GM18526 (cell line): ENCODE measurements around the gene MT1G.

Experiments
- POLR2A ChIP-seq: IDR thresholded peaks from 3 replicates; pipeline ENCODE4 v1.6.1; 2011; ENCODE audit not compliant: insufficient read length; ENCODE audit errors: extremely low read depth

The MT1G gene

DNA sequence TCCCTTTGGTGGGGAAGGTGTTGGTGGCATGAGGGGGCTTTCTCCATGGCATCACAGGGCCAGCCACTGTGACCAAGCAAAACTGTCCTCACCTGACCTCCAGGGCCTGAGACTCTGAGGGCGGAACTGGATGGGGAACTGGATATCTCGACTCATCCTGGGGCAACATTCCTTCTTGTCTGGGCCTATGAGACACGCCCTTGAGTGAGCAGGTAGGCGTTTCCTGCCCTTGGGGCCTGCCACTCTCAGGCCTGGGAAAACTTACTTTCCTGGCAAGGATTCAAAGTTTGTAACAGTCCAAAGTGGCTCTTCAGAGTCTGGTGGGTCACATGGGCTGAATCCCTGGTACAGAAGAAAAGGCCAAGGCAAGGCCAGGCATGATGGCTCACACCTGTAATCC is 24.0 kb upstream of the MT1G start:
- TF ChIP-seq POLR2A, result no peak

DNA sequence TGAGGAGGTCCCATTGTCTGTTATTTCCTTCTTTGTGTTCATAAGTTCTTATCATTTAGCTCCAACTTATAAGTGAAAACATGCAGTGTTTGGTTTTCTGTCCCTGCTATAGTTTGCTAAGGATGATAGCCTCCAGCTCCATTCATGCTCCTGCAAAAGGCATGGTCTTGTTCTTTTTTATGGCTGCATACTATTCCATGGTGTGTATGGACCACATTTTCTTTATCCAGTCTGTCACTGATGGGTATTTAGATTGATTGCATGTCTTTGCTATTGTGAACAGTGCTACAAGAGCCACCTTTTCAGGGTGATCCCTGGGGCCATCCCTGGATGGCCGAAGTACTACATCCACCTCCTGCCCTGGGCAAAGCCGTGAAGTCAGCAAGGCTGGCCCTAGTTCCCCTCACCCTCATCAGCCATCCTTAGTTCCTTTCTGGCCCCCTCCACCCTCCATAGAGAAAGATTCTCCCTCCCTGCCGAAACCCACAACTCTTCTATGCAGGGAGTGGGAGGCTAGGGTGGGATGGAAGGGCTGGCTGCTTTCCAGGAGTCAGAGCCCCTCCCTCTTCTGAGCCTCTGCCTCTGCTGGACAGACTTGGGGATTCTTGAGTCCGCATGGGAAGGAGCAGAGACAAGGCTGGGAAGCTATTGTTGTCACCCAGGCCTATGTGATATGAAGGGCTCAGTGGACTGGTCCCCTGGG is 22.7 kb upstream of the MT1G start:
- no peak for TF ChIP-seq POLR2A

DNA sequence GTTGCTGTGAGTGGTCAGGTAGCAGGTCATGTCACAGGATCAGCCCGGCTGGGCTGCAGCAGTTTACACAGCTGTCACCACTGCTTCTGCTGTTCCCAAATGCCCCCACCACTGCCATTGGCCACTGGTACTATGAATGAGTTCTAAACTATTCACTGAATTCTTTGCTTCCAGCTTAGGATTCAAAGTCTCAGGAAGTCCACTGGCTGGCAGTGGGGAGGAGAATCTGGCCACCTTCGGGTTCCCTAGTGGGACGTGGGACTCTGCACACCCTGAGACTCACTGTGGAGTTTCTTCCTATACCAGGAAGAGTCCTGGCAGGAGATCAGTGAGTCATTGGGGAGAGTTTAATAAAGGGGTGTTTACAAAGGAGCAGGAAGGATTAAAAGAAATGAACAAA is 21.3 kb upstream of the MT1G start:
- no peak for TF ChIP-seq POLR2A

DNA sequence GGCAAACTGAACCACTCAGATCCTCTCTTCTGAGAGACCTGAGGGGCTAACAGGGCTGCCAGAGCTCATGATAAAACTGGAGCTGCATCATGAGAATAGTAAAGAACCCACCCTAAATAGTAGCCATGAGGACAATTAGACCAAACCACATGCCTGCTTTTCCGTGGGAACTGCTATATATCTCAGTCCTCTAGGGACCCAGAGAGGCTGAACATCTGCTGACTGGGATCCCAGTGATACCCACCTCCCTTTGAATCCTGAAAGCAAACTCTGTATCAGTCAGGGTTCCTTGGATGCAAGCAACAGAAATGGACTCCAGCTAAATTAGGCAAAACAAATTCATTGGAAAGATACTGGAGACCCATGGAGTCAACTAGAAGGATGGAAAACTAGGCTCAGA is 20.9 kb upstream of the MT1G start:
- TF ChIP-seq POLR2A, result no peak

DNA sequence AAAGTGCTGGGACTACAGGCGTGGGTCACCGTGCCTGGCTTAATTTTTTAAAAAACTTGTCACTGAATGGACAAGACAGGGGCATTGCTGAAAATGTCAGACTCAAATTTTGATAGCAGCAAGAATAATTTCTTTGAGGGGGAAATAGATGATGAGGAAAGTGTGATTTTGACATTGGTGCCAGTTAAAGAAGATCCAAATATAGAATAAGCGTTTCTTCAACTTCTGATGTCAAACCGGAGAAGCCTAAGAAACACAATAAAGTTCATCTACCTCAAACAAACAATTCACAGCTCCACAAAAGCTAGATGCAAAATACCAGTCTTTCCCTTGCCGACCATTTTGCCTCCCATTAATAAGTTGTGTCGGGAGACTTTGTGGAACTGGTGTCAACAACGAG is 18.9 kb upstream of the MT1G start:
- TF ChIP-seq POLR2A, result no peak

DNA sequence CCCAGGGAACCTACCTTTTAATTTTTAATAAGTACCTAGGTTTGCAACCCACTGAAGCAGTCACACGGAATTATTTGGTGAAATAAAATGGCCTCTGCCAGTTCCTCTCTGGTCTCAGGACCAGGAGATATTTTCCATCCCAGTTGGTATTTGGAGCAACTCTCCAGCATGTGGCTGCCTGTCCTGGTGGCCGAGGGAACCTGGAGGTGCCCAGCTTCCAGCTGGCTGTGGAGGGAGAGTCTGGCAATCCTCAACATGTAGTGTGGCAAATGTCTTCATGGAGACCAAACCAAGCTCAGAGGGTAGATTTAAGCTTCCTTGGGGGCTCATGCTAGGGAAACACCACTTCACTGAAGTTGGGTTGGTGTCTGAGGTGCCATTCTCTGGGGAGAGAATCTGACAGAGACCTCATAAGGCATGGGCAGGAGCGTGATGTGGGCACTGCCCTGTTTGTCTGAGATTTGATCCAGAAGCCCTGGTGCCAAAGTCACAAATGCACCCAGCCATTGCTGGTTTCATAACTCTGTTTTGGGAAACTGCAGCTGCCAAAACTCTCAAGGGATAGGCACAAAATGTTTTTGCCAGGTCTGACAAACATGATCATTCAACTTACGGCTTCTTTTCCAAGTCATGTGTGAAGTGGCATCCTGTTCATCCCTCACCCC is 17.2 kb upstream of the MT1G start:
- no peak for TF ChIP-seq POLR2A

DNA sequence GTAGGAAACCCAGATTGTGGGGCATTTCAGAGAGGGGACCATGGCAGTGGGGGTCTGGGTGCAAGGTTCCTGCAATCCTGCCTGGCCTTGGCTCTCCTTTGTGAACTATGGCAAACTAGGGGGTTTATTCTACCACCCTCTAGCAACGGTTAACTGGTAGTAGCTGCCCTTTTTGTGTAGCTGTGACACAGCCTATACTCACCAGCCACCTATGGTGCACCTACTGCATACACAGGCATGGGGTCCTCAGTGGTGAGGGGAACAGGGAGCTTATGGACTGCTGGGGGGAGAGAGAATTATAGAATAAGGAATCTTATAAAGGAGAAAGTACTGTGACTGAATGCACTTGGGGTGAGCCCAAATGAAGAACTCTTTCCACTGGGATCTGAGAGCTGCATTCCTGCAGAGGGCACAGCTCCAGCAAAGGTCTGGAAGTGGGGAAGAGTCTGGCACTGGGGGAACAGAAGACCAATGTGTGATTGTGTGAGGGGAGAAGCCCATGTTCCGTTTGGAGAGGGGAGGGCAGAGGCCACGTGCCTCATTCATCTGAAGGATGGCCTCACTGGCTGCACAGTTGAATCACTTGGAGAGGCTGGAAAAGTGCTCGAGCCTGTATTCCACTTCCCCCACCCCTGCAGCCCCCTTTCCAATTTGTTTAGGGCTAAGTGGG is 16.5 kb upstream of the MT1G start:
- no peak for TF ChIP-seq POLR2A

DNA sequence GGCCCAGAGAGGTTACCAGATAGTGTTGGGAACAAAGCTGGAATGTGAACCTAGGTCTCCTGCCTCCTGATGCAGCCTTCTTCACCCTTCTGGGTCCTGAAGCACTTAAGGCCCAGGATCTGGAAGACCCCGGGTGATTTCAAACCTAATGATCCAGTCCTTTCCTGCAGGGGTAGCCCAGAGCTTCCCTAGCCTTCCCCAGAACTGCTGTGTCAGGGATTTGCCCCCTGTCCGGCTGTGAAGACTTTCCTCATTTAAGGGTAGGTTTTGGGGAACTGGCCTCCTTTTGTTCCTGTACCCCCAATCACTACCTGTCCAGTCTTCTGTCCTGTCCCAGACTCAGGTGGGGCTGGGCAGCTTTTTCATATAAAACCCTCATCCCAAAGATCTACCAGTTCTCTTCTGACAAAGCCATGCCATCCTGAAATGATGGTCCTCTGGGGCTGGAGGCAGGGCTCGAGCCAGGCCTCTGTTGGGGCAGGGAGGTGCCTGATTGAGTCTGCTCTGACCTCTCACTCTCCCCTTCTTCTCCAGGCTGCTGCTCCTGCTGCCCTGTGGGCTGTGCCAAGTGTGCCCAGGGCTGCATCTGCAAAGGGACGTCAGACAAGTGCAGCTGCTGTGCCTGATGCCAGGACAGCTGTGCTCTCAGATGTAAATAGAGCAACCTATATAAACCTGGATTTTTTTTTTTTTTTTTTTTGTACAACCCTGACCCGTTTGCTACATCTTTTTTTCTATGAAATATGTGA is 15.7 kb upstream of the MT1G start:
- no peak for TF ChIP-seq POLR2A

DNA sequence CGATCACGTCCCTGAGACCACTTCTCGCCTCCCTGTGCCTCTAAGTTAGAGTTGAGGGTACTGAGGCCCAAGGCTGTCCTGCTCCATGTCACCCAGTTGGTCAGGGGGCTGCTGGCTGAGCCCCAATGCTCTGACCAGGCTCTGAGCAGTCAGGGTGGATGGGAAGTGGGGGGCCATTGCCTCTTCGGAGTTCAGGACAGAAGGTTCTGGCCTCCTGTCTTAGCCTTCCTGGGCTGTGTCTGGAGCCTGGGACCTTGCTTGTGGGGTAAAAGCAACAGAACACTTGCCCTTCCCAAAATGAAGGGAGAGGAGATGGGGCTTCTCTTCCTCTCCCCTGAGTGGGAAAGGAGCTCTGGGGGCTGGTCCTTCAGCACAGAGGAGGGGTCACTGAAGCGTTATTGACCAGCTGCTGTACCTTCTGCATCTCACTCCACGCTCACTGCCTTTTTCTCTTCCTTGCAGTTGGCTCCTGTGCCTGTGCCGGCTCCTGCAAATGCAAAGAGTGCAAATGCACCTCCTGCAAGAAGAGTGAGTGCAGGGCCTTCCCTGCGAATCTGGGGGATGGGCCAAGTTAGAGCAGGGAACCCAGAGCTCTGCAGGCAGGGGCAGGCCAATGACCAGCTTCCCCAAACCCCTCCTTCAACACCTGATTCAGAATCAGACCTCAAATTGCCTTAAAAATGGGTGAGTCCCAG is 15.0 kb upstream of the MT1G start:
- no peak for TF ChIP-seq POLR2A

DNA sequence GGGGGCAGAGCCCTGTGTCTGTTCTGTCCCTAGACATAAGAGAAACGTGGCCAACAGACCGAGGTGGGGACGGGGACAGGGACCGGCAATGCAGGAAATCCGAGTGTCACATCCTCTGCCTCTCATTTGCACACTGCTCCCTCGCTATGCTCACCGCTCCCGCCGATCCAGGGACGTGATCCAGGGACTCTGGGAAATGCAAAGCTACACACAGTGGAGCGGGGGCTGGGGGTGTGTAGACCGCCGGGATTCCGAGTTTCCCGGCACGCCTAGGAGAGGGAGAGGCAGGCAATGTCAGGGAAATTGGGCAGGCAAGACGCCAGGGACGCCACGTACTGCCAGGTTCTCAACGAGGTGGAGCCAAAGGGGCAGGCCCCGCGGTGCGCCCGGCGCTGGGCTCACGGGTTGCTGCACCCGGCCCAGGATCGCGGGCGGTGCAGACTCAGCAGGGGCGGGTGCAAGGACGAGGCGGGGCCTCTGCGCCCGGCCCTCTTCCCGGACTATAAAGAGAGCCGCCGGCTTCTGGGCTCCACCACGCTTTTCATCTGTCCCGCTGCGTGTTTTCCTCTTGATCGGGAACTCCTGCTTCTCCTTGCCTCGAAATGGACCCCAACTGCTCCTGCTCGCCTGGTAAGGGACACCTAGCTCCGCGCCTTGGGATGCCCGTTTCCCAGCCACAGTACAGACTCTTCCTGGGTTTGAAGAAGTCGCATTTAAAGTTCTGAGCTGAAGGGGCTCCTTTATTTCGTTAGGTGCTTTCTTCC is 14.3 kb upstream of the MT1G start, which contains the start of gene MT1X:
Gene MT1X, plus strand, starts transcription at position 532 of the 764 bp plus-strand sequence. Its CDS starts 71 bp downstream, at position 603.
- TF ChIP-seq POLR2A, result peak; percentile 88

DNA sequence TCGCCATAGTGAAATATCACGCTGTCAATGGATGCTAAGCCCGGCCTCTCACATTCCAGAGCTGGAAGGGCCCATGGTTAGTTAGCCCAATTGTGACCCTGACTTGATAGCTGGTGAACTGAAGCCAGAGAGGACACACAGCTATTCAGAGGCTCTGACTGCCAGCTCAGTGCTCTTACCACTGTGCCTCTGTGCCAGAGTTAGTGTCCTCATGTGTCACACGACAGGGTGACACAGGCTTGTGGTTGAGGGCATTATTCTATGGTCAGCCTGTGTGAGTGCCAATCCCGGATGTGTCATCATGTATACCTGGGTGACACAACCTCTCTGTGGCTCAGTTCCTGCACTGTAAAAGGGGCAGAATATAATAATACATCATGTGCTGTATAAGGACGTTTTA is 12.0 kb upstream of the MT1G start:
- no peak for TF ChIP-seq POLR2A

DNA sequence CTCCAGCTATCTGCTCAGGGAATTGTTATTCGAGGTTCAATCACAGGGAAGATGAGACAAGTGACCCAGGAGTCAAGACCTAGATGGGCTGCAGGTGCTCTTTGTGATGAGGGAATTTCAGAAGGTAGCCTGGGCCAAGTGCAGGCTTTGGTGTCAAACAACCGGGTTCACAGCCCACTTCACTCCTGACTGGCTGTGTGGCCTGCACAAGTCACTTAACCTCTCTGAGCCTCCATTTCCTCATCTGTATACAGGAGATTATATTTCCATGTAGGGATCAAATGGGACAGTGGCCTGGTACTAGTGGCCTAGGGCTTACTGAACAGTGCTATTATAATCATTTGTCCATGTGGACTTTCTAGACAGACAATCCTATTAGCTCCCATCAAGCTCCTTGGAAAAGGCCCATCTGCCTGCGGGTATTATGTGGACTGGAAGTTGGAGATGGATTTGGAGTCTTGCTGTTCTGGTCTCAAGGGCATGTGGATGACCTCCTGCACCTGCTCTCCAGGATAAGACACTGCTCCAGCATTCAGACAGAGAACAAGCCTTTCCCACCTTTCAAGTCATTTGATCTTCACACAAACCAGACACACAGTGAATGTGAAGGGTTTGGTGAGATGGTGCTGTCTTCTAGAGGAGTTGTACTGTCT is 11.3 kb upstream of the MT1G start:
- TF ChIP-seq POLR2A, result no peak

DNA sequence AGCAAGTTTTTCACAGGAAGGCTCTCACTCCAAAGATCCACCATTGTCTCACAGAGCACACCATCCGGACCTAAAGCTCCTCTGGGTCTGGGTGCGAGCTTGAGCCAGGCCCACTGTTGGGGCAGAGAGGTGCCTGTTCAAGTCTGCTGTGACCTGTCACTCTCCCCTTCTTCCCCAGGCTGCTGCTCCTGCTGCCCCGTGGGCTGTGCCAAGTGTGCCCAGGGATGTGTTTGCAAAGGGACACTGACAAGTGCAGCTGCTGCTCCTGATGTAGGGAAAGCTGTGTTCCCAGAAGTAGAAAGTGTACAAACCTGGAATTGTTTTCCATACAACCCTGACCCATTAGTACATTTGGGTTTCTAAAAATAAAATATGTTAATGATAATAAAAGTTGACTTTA is 9.6 kb upstream of the MT1G start:
- no peak for TF ChIP-seq POLR2A
